ENCODE measurements around the gene AKAP6.

Gene AKAP6

GRCh38 chr14:32492457-32492856 lies 163.4 kb downstream of the AKAP6 start:
- no peak for DNase-seq

- no peak for DNase-seq
These were observed 165.7 kb downstream of the AKAP6 start for GRCh38 chr14:32494609-32495434.

GRCh38 chr14:32495435-32495734 lies 166.3 kb downstream of the AKAP6 start:
- DNase-seq = no peak

- DNase-seq = no peak
These were observed 168.2 kb downstream of the AKAP6 start for GRCh38 chr14:32497248-32497647.

- no peak for DNase-seq
These were observed 178.2 kb downstream of the AKAP6 start for GRCh38 chr14:32507029-32507984.

GRCh38 chr14:32508281-32508680 lies 179.2 kb downstream of the AKAP6 start:
- no peak for DNase-seq

- no peak for DNase-seq
These were observed 180.6 kb downstream of the AKAP6 start for GRCh38 chr14:32509632-32510187.

- no peak for DNase-seq
These were observed 181.7 kb downstream of the AKAP6 start for GRCh38 chr14:32510815-32511214.

- no peak for DNase-seq
These were observed 183.2 kb downstream of the AKAP6 start for GRCh38 chr14:32512348-32512747.

GRCh38 chr14:32512813-32513212 lies 183.7 kb downstream of the AKAP6 start:
- DNase-seq = no peak

- DNase-seq = no peak
These were observed 184.5 kb downstream of the AKAP6 start for GRCh38 chr14:32513571-32514009.

GRCh38 chr14:32514236-32514635 lies 185.1 kb downstream of the AKAP6 start:
- DNase-seq = no peak

GRCh38 chr14:32514681-32515080 lies 185.6 kb downstream of the AKAP6 start:
- no peak for DNase-seq

- DNase-seq = no peak
These were observed 195.7 kb downstream of the AKAP6 start for GRCh38 chr14:32524609-32525375.

GRCh38 chr14:32525591-32525990 lies 196.5 kb downstream of the AKAP6 start:
- no peak for DNase-seq

- no peak for DNase-seq
These were observed 201.7 kb downstream of the AKAP6 start for GRCh38 chr14:32530800-32531199.

GRCh38 chr14:32531942-32532515 lies 202.9 kb downstream of the AKAP6 start:
- no peak for DNase-seq

- no peak for DNase-seq
These were observed 205.0 kb downstream of the AKAP6 start for GRCh38 chr14:32534145-32534544.

GRCh38 chr14:32536175-32536574 lies 207.1 kb downstream of the AKAP6 start:
- no peak for DNase-seq

GRCh38 chr14:32537166-32537565 lies 208.1 kb downstream of the AKAP6 start:
- DNase-seq = no peak

GRCh38 chr14:32542507-32542906 lies 213.4 kb downstream of the AKAP6 start:
- no peak for DNase-seq

GRCh38 chr14:32545095-32545494 lies 216.0 kb downstream of the AKAP6 start:
- no peak for DNase-seq
